Peyer's patch (tissue), 4 donors: ENCODE measurements around the gene KIF26B.

ENCODE experiments used
- POLR2A ChIP-seq, 2 donors: fragments of 450-650 bp; IDR thresholded peaks; one replicate each; pipeline ENCODE4 v1.5.1; 2017; ENCODE audit warnings: antibody characterized with exemption in 2 of 2, mild to moderate bottlenecking in 2 of 2, moderate library complexity in 2 of 2
- TF ChIP-seq, protein P1 (sequence below), 6 experiments: fragments of 450-650 bp in 4 of 6; fragments of 200-600 bp in 2 of 6; sonication (generic) in 1 of 6; IDR thresholded peaks; one replicate each; pipeline ENCODE4 v1.5.1; 2017 to 2019; ENCODE audit warnings: antibody characterized with exemption in 6 of 6, mild to moderate bottlenecking in 3 of 6, moderate library complexity in 1 of 6

DNA sequence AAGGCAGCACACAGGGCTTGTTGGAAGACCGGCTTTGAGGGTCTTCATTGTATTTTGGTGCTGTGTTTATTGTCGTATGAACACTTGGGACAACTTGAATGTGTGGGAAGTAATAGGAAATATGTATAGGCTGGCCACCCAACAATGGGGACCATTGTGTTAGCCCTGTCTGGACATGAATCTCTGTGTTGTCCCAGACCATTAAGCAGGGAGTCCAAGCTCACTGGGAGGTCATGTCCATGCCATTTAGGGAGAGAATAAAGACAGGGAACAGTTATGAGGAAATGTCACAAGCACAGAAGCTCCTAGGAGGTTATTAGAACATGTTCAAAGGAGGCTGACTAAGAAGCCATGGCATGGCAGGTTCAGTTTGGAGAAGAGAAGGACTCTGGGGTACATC lies 266.1 kb downstream of the KIF26B start:
- TF ChIP-seq POLR2A (IDR thresholded peaks at IDR 0.05) = no peak
- TF ChIP-seq, protein P1, sequence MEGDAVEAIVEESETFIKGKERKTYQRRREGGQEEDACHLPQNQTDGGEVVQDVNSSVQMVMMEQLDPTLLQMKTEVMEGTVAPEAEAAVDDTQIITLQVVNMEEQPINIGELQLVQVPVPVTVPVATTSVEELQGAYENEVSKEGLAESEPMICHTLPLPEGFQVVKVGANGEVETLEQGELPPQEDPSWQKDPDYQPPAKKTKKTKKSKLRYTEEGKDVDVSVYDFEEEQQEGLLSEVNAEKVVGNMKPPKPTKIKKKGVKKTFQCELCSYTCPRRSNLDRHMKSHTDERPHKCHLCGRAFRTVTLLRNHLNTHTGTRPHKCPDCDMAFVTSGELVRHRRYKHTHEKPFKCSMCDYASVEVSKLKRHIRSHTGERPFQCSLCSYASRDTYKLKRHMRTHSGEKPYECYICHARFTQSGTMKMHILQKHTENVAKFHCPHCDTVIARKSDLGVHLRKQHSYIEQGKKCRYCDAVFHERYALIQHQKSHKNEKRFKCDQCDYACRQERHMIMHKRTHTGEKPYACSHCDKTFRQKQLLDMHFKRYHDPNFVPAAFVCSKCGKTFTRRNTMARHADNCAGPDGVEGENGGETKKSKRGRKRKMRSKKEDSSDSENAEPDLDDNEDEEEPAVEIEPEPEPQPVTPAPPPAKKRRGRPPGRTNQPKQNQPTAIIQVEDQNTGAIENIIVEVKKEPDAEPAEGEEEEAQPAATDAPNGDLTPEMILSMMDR (IDR thresholded peaks at IDR 0.05) = no peak
